Esophagus squamous epithelium (tissue), 4 donors: ENCODE data around the gene OPCML.

Source experiments
- POLR2A ChIP-seq, 4 donors: fragments of 450-650 bp; IDR thresholded peaks; one replicate each; pipeline ENCODE4 v1.6.1; 2017; ENCODE audit warnings: antibody characterized with exemption in 4 of 4, mild to moderate bottlenecking in 4 of 4, moderate library complexity in 3 of 4
- TF ChIP-seq, protein P1 (sequence below), 6 experiments: fragments of 450-650 bp in 4 of 6; fragments of 200-600 bp in 2 of 6; sonication (generic) in 2 of 6; IDR thresholded peaks; one replicate each; pipeline ENCODE4 v1.5.1; 2016 to 2019; ENCODE audit warnings: antibody characterized with exemption in 6 of 6, mild to moderate bottlenecking in 4 of 6, moderate library complexity in 4 of 6

- TF ChIP-seq POLR2A (IDR thresholded peaks at IDR 0.05): no peak
- TF ChIP-seq, protein P1, sequence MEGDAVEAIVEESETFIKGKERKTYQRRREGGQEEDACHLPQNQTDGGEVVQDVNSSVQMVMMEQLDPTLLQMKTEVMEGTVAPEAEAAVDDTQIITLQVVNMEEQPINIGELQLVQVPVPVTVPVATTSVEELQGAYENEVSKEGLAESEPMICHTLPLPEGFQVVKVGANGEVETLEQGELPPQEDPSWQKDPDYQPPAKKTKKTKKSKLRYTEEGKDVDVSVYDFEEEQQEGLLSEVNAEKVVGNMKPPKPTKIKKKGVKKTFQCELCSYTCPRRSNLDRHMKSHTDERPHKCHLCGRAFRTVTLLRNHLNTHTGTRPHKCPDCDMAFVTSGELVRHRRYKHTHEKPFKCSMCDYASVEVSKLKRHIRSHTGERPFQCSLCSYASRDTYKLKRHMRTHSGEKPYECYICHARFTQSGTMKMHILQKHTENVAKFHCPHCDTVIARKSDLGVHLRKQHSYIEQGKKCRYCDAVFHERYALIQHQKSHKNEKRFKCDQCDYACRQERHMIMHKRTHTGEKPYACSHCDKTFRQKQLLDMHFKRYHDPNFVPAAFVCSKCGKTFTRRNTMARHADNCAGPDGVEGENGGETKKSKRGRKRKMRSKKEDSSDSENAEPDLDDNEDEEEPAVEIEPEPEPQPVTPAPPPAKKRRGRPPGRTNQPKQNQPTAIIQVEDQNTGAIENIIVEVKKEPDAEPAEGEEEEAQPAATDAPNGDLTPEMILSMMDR (IDR thresholded peaks at IDR 0.05): no peak
These were observed 972.8 kb downstream of the OPCML start for GRCh38 chr11:132559331-132560036.
